Measurements from ENCODE around the gene CAPZA3.

- no peak for TF ChIP-seq CTCF (conservative IDR thresholded peaks at IDR 0.05; ENCODE audit: low read depth, low read length)
- no peak for TF ChIP-seq EZH2 (IDR thresholded peaks at IDR 0.05; ENCODE audit: low read length, unreplicated experiment)
- TF ChIP-seq EZH2phosphoT487 (IDR thresholded peaks at IDR 0.05; ENCODE audit: borderline replicate concordance, low read length): no peak
These were observed 34.0 kb upstream of the CAPZA3 start for GRCh38 chr12:18703911-18704310.

Measured in PC-3 (cell line).